ENCODE results near the gene LRRC32. TPM values are rescaled to one million over a fixed set of nuclear protein-coding genes. Genes with fewer than 3 reads are reported as not detected.

Gene LRRC32
- total RNA-seq, 2 experiments from 2014 or later = 5.5 to 25.3 TPM

DNA sequence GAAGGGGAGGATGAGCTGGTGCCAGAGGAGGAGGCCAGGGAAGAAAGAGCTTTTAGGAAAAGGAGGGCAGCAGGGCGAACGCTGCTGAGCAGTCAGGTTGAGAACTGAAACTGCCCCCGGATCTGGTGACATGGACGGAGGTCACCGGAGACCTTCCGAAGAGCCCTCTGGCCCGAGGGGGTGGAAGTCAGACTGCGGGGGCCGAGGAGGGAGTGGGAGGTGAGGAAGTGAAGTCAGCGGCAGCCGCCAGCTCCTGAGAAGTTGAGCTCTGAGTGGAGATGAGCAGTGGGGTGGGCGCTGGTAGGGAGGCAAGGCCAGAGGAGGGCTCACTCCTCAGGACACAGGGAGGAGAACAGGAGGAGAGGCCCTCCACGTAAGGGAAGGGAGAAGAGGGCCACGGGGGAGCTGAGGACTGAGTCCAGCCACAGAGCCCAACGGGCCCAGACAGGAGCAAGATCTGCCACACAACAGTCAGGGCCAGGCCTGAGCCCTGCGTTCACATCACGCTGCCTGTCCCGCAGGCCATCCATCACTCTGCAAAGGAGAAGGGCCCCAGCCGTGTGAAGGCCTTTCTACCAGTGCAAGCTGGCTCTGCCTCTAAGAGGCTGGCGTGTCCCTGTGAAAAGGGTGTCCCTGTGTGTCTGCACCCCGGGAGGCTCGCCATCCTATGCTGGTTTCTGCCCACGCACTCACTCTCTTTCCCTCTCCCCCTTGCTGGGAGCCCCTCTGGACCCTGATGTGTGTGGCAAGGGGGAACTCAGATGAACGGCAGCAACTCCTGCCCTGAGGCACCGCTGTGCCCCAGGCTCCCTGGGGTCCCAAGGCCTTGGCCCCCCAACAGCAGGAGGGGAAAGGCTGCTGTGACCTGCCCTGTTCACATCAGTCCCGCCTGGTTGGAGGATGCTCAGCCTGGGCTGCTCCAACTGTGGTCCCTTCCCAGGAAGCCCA, 19.0 kb upstream of the LRRC32 start:
- TF ChIP-seq, protein P1, sequence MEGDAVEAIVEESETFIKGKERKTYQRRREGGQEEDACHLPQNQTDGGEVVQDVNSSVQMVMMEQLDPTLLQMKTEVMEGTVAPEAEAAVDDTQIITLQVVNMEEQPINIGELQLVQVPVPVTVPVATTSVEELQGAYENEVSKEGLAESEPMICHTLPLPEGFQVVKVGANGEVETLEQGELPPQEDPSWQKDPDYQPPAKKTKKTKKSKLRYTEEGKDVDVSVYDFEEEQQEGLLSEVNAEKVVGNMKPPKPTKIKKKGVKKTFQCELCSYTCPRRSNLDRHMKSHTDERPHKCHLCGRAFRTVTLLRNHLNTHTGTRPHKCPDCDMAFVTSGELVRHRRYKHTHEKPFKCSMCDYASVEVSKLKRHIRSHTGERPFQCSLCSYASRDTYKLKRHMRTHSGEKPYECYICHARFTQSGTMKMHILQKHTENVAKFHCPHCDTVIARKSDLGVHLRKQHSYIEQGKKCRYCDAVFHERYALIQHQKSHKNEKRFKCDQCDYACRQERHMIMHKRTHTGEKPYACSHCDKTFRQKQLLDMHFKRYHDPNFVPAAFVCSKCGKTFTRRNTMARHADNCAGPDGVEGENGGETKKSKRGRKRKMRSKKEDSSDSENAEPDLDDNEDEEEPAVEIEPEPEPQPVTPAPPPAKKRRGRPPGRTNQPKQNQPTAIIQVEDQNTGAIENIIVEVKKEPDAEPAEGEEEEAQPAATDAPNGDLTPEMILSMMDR (conservative IDR thresholded peaks at IDR 0.05; ENCODE audit: low read length) = no peak
- TF ChIP-seq EZH2phosphoT487 (IDR thresholded peaks at IDR 0.05; ENCODE audit: borderline replicate concordance, low read depth, low read length) = no peak
- ChIA-PET CTCF (ENCODE audit: unreplicated experiment) (no interaction called here), POLR2A (interaction anchor here (0.8 kb wide), 1 partner anchor 143 kb away, joined by 3 read pairs; no protein-coding TSS in a partner anchor)
- H3K27ac ChIP-seq (ENCODE audit: low read depth, low read length, poor library complexity, severe bottlenecking) = no peak overlapping the region
- no peak overlapping the region for H2AFZ ChIP-seq (ENCODE audit: low read length)
- no peaks in the 10 kb centered on the region for H3K9me2 ChIP-seq (ENCODE audit: insufficient read depth, low read length)
- no peaks in the 10 kb centered on the region for H3K9me3 ChIP-seq (ENCODE audit: low read length)
- DNase-seq (ENCODE audit: low spot score) = no peak
- H3K4me2 ChIP-seq (ENCODE audit: low read length) = no peak overlapping the region
- intact Hi-C loops (cut with micrococcal nuclease; ENCODE audit: unreplicated experiment) = loop anchor here (10.0 kb wide), 1 partner anchor 355 kb away; no protein-coding TSS in a partner anchor
- no peak overlapping the region for H3K4me3 ChIP-seq (ENCODE audit: low read depth, low read length, poor library complexity, severe bottlenecking)
- no TSS peak for BruUV-seq (replicated peaks)
- peaks cover 14% of the 10 kb centered on the region for H3K4me1 ChIP-seq (ENCODE audit: insufficient read depth, low read length, poor library complexity, severe bottlenecking)
- no peaks in the 10 kb centered on the region for H4K20me1 ChIP-seq (ENCODE audit: insufficient read depth, low read length)
- H3K79me2 ChIP-seq (ENCODE audit: insufficient read depth, low read depth, low read length) = no peaks in the 10 kb centered on the region
- no peaks in the 10 kb centered on the region for H3K36me3 ChIP-seq (ENCODE audit: insufficient read depth, low read length)

DNA sequence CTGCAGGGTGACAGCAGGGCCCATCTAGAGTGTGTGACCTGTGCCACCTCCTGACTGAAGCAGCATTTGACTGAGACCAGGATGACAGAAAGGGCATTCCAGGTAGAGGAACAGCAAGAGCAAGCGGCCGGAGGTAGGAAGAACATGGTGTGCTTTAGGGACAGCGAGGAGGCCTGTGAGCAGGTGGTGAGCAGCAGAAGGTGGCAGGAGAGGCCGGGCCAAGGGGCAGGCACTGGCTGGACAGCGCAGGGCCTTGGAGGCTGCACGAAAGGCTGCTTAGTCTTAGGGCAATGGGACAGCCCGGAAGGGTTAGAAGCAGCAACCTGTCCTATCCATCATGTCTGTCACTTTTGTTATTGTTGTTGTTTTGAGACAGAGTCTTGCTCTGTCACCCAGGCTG, 17.6 kb upstream of the LRRC32 start:
- no peaks in the 10 kb centered on the region for H3K79me2 ChIP-seq (ENCODE audit: insufficient read depth, low read depth, low read length)
- no peak overlapping the region for H3K27ac ChIP-seq (ENCODE audit: low read depth, low read length, poor library complexity, severe bottlenecking)
- H3K9me2 ChIP-seq (ENCODE audit: insufficient read depth, low read length) = no peaks in the 10 kb centered on the region
- ChIA-PET CTCF (ENCODE audit: unreplicated experiment) (no interaction called here), POLR2A (no interaction called here)
- H3K4me2 ChIP-seq (ENCODE audit: low read length) = no peak overlapping the region
- no peak for DNase-seq (ENCODE audit: low spot score)
- H3K4me3 ChIP-seq (ENCODE audit: low read depth, low read length, poor library complexity, severe bottlenecking) = no peak overlapping the region
- TF ChIP-seq, protein P1 (conservative IDR thresholded peaks at IDR 0.05; ENCODE audit: low read length) = no peak
- no peak for TF ChIP-seq EZH2phosphoT487 (IDR thresholded peaks at IDR 0.05; ENCODE audit: borderline replicate concordance, low read depth, low read length)
- no peaks in the 10 kb centered on the region for H3K36me3 ChIP-seq (ENCODE audit: insufficient read depth, low read length)
- BruUV-seq (replicated peaks) = no TSS peak
- H3K4me1 ChIP-seq (ENCODE audit: insufficient read depth, low read length, poor library complexity, severe bottlenecking) = peaks cover 15% of the 10 kb centered on the region
- no peaks in the 10 kb centered on the region for H3K9me3 ChIP-seq (ENCODE audit: low read length)
- no peaks in the 10 kb centered on the region for H4K20me1 ChIP-seq (ENCODE audit: insufficient read depth, low read length)
- H2AFZ ChIP-seq (ENCODE audit: low read length) = no peak overlapping the region
- intact Hi-C loops (cut with micrococcal nuclease; ENCODE audit: unreplicated experiment) = loop anchor here (10.0 kb wide), 1 partner anchor 353 kb away; no protein-coding TSS in a partner anchor

Data from OCI-LY7 (cell line).